Neutrophil (primary cell): ENCODE measurements around the gene LRBA.

Experiments
- H3K27ac ChIP-seq: fragments of 200-600 bp; sonication (generic); 2 replicates; pipeline ENCODE4 v1.5.1; 2016; ENCODE audit warnings: mild to moderate bottlenecking, moderate library complexity
- H3K27me3 ChIP-seq: fragments of 200-600 bp; sonication (generic); 2 replicates; pipeline ENCODE4 v1.6.0; 2016; ENCODE audit warnings: mild to moderate bottlenecking
- H3K36me3 ChIP-seq: fragments of 200-600 bp; sonication (generic); 2 replicates; pipeline ENCODE4 v1.5.1; 2017
- H3K4me1 ChIP-seq, 2 experiments: fragments of 200-600 bp in 1 of 2; sonication (generic) in 1 of 2; 1 replicate in 1 of 2; 2 replicates in 1 of 2; pipeline versions ENCODE4 v1.5.1 to v1.6.1; 2013 to 2016; ENCODE audit warnings: low read depth in 1 of 2, low read length in 1 of 2, mild to moderate bottlenecking in 1 of 2, moderate library complexity in 1 of 2; ENCODE audit not compliant: control insufficient read depth in 1 of 2, insufficient read depth in 1 of 2
- H3K4me3 ChIP-seq, 2 experiments: fragments of 200-600 bp in 1 of 2; sonication (generic) in 1 of 2; 1 replicate in 1 of 2; 2 replicates in 1 of 2; pipeline ENCODE4 v1.5.1; 2013 to 2016; ENCODE audit warnings: low read depth in 1 of 2, low read length in 1 of 2, mild to moderate bottlenecking in 1 of 2, moderate library complexity in 1 of 2
- H3K9me3 ChIP-seq: fragments of 200-600 bp; sonication (generic); 2 replicates; pipeline ENCODE4 v1.5.1; 2016
- TF ChIP-seq, protein P1 (sequence below): fragments of 200-600 bp; sonication (generic); IDR thresholded peaks from 2 replicates; pipeline ENCODE4 v1.5.1; 2016; ENCODE audit warnings: antibody characterized with exemption

LRBA gene

DNA sequence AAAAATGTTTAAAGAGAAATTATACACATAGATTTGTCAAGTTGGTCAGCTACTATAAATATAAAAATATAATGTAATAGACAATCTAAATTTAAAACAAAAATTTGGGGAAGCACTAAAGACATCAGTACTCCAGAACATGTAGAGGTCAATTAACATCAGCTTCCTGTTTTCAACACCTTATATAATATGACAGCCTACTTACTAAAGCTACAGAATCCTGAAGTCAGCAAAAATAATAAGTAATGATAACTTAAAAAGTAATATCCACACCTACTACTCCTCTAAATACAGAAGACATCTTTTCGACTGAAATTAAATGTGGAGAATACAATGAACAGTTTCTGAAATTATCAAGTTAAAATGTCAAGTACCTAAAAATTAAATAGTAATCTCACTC lies 118.6 kb downstream of the LRBA start:
- Histone ChIP-seq H3K27ac (no peak overlapping the region), H3K27me3 (no peaks in the 10 kb centered on the region), H3K9me3 (no peaks in the 10 kb centered on the region), H3K36me3 (peaks cover 5% of the 10 kb centered on the region), H3K4me3 (no peak overlapping the region), H3K4me1 (no peaks in the 10 kb centered on the region)
- TF ChIP-seq, protein P1, sequence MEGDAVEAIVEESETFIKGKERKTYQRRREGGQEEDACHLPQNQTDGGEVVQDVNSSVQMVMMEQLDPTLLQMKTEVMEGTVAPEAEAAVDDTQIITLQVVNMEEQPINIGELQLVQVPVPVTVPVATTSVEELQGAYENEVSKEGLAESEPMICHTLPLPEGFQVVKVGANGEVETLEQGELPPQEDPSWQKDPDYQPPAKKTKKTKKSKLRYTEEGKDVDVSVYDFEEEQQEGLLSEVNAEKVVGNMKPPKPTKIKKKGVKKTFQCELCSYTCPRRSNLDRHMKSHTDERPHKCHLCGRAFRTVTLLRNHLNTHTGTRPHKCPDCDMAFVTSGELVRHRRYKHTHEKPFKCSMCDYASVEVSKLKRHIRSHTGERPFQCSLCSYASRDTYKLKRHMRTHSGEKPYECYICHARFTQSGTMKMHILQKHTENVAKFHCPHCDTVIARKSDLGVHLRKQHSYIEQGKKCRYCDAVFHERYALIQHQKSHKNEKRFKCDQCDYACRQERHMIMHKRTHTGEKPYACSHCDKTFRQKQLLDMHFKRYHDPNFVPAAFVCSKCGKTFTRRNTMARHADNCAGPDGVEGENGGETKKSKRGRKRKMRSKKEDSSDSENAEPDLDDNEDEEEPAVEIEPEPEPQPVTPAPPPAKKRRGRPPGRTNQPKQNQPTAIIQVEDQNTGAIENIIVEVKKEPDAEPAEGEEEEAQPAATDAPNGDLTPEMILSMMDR: no peak

DNA sequence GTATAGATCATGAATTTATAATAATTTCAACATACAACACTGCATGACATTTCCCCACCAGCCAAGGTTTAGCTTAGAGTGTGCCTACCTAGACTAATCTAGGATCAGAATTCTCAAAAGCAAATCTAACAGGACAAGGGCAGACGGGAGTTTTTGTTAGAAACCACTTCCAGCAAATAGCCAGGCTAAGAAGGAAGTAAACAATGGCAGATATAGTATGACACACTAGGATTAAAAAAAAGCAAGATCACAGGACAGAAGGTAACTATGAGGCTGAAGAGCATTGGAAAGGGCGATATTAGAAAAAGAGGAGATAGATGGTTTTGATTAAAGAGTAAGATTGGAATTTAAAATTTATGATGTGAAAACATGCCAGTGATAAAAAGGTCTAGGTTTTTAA lies 124.8 kb downstream of the LRBA start:
- Histone ChIP-seq H3K36me3 (no peaks in the 10 kb centered on the region), H3K27ac (no peak overlapping the region), H3K4me1 (no peaks in the 10 kb centered on the region), H3K9me3 (no peaks in the 10 kb centered on the region), H3K4me3 (no peak overlapping the region), H3K27me3 (no peaks in the 10 kb centered on the region)
- TF ChIP-seq, protein P1: no peak

DNA sequence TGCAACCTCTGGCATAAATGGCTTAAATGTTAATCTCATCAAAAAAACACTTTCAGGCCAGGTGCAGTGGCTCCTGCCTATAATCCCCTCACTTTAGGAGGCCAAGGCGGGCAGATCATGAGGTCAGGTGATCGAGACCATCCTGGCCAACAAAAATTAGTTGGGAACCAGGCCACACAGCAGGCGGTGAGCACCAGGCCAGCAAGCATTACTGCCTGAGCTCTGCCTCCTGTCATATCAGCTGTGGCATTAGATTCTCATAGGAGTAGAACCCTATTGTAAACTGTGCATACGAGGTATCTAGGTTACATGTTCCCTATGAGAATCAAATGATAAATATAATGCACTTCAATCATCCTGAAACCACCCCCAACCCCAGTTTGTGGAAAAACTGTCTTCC lies 125.8 kb downstream of the LRBA start:
- Histone ChIP-seq H3K9me3 (no peaks in the 10 kb centered on the region), H3K4me1 (no peaks in the 10 kb centered on the region), H3K4me3 (no peak overlapping the region), H3K27me3 (no peaks in the 10 kb centered on the region), H3K36me3 (no peaks in the 10 kb centered on the region), H3K27ac (no peak overlapping the region)
- TF ChIP-seq, protein P1: no peak

DNA sequence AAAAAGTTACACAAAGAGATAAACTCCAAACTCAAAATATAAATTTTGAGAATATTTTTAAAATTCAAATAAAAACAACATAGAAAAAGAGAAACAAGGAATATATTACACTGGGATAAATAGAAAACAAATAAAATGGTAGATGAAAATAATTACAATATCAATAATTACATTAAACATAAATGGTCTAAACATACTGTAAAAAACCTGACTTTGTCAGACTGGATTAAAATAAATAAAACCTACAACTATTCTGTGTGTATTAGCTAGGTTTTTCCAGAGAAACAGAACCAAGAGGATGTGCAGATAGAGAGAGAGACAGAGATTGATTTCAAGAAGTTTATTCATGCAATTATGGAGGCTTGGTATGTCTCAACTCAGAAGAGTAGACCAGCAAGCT lies 126.5 kb downstream of the LRBA start:
- H3K27ac ChIP-seq: no peak overlapping the region
- no peak overlapping the region for H3K4me3 ChIP-seq
- no peaks in the 10 kb centered on the region for H3K9me3 ChIP-seq
- no peaks in the 10 kb centered on the region for H3K4me1 ChIP-seq
- H3K27me3 ChIP-seq: no peaks in the 10 kb centered on the region
- TF ChIP-seq, protein P1: no peak
- no peaks in the 10 kb centered on the region for H3K36me3 ChIP-seq

DNA sequence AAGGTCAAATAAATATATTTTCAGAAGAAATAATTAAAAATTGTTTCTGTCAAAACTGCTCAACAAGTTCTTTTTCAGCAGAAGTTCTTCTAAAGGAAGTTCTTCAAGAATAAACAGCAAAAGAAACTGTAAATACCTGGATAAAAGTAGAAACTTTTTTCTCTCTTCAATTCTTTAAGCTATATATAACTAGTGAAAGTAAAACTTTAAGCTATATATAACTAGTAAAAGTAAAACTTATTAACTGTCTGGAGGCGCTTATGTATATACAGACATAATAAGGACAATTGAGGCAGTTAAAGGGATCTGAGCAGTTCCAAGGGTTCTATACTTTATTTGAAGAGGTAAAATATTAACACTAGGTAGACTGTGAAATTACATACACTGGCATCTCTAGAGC lies 126.9 kb downstream of the LRBA start:
- H3K9me3 ChIP-seq: no peaks in the 10 kb centered on the region
- no peak overlapping the region for H3K4me3 ChIP-seq
- H3K36me3 ChIP-seq: no peaks in the 10 kb centered on the region
- H3K27ac ChIP-seq: no peak overlapping the region
- no peaks in the 10 kb centered on the region for H3K4me1 ChIP-seq
- H3K27me3 ChIP-seq: no peaks in the 10 kb centered on the region
- TF ChIP-seq, protein P1: no peak

DNA sequence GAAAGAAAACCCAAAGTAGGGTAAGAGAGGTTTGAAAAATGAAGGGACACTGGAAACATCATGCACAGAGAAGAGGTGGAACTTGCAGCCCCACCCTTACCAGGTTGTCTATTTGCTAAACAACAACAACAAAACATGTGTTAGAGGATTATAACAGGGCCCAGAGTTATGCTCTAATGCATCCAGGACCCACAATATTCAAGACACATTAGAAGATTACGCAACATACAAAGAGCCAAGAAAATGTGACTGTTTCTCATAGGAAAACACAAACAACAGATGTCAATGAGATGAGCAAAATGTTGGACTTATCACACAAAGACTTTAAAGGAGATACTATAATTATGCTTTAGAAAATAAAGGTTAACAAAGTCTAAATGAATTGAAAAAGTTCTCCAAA lies 128.5 kb downstream of the LRBA start:
- H3K4me1 ChIP-seq: no peaks in the 10 kb centered on the region

More for the DNA sequence above, 128.5 kb downstream of the LRBA start:
- H3K4me3 ChIP-seq: no peak overlapping the region
- no peak overlapping the region for H3K27ac ChIP-seq
- no peaks in the 10 kb centered on the region for H3K27me3 ChIP-seq
- H3K9me3 ChIP-seq: no peaks in the 10 kb centered on the region
- TF ChIP-seq, protein P1: no peak
- H3K36me3 ChIP-seq: no peaks in the 10 kb centered on the region
